ENCODE data around the gene CHURC1.

DNA sequence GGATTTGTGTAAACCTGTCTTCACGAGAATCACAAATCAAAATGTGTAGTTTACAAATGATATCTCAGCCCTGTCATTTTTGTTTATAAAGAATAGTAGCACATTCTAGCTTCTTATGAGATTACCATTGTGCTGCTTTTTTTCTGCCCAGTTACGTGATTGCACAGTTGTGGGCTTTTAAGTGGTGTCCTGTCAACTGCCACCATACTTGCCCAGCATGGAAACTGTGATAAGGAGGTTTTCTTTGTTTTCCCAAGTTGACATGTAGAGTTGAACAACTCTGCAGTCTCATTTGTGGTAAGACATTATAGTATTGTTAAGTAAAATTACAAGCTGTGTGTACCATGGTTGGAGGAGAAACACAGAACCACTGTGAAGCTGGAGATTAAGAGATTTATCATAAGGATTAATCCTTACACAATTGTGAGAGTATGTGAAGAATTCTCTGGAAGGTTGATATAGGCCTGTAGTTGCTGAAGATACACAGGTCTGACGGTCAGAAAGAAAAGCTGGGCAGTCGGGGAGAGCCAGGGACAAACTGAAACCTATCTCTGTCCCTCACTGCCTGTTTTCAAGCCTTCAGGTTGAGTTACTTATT, 12.2 kb downstream of the CHURC1 start:
- TF ChIP-seq TP53 (CRISPR knock-in tag; IDR thresholded peaks at IDR 0.05) (no peak), ZNF423 (CRISPR knock-in tag; IDR thresholded peaks at IDR 0.05) (no peak), NR2C2 (CRISPR knock-in tag; IDR thresholded peaks at IDR 0.05) (no peak), ATF3 (CRISPR knock-in tag; conservative IDR thresholded peaks at IDR 0.05) (no peak)
- TF ChIP-seq, protein P1, sequence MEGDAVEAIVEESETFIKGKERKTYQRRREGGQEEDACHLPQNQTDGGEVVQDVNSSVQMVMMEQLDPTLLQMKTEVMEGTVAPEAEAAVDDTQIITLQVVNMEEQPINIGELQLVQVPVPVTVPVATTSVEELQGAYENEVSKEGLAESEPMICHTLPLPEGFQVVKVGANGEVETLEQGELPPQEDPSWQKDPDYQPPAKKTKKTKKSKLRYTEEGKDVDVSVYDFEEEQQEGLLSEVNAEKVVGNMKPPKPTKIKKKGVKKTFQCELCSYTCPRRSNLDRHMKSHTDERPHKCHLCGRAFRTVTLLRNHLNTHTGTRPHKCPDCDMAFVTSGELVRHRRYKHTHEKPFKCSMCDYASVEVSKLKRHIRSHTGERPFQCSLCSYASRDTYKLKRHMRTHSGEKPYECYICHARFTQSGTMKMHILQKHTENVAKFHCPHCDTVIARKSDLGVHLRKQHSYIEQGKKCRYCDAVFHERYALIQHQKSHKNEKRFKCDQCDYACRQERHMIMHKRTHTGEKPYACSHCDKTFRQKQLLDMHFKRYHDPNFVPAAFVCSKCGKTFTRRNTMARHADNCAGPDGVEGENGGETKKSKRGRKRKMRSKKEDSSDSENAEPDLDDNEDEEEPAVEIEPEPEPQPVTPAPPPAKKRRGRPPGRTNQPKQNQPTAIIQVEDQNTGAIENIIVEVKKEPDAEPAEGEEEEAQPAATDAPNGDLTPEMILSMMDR (IDR thresholded peaks at IDR 0.05): no peak
- TF ChIP-seq, protein P2, sequence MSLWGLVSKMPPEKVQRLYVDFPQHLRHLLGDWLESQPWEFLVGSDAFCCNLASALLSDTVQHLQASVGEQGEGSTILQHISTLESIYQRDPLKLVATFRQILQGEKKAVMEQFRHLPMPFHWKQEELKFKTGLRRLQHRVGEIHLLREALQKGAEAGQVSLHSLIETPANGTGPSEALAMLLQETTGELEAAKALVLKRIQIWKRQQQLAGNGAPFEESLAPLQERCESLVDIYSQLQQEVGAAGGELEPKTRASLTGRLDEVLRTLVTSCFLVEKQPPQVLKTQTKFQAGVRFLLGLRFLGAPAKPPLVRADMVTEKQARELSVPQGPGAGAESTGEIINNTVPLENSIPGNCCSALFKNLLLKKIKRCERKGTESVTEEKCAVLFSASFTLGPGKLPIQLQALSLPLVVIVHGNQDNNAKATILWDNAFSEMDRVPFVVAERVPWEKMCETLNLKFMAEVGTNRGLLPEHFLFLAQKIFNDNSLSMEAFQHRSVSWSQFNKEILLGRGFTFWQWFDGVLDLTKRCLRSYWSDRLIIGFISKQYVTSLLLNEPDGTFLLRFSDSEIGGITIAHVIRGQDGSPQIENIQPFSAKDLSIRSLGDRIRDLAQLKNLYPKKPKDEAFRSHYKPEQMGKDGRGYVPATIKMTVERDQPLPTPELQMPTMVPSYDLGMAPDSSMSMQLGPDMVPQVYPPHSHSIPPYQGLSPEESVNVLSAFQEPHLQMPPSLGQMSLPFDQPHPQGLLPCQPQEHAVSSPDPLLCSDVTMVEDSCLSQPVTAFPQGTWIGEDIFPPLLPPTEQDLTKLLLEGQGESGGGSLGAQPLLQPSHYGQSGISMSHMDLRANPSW (CRISPR knock-in tag; conservative IDR thresholded peaks at IDR 0.05; ENCODE audit: low read depth): no peak
- TF ChIP-seq, protein P3, sequence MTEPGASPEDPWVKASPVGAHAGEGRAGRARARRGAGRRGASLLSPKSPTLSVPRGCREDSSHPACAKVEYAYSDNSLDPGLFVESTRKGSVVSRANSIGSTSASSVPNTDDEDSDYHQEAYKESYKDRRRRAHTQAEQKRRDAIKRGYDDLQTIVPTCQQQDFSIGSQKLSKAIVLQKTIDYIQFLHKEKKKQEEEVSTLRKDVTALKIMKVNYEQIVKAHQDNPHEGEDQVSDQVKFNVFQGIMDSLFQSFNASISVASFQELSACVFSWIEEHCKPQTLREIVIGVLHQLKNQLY (CRISPR knock-in tag; IDR thresholded peaks at IDR 0.05): no peak
